Measurements from ENCODE around the gene PID1.

The PID1 gene

DNA sequence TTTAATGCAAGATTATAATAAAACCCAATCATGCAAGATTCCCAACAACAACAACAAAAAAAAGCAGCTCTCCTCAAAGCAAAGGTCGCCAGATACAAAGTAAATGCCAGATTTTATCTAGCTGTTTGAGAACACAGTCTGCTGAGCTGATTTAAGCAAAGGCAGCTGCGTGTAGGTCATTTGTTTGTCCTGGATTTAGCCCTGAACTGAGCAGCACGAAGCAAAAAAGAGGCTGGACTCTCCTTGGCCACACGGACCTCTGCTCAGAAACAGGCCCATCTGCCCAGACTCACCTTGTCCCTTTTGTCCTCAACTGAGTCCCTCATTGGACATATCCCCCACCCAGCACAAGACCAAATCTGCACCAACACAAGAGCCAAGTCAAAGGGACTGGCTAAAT, 91.5 kb downstream of the PID1 start:
- no peak for DNase-seq
- in situ Hi-C loops (cut with HindIII; ENCODE audit: low pct_ligation_motif_present, low pct_unique_long_range_greater_than_20kb, low sequenced_read_pairs) = no loop called here

DNA sequence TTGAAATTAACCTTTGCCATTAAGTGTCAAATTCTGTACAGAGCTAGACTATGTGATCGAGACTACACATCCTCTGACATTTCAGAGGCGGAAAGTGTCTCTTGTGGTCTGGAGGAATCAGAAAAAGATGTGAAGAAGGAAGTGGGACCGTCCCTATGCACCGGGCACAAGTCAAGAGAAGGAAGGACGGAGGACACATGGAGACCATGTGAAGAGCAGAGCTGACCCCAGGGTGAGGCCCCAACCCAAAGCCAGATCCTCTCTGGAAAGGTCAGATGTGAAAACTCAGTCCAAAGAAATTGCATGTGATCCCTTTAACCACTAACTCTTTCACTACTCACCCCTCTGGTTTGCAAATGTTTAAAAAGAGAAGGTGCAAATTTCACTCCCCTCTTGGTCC, 92.4 kb downstream of the PID1 start:
- no peak for DNase-seq
- in situ Hi-C loops (cut with HindIII; ENCODE audit: low pct_ligation_motif_present, low pct_unique_long_range_greater_than_20kb, low sequenced_read_pairs) = no loop called here

DNA sequence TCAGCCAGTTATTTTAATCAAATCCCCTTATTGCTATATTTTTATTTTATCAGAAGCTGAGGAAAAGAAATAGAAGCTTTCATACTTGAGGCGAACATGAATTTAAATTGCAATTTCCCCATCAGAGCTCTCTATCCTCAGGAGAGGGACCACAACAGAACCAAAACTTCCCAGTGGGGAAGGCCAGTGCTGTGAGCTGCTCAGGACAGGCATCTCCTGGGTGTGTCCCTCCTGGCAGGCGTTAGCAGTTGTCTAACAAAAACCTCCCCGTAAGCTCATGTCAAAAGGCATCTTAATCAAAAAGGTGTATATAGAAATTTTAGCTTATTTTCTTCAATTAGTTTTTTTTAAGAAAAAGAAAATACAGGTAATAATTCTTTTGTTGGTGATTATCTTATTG, 93.0 kb downstream of the PID1 start:
- no peak for DNase-seq
- in situ Hi-C loops (cut with HindIII; ENCODE audit: low pct_ligation_motif_present, low pct_unique_long_range_greater_than_20kb, low sequenced_read_pairs) = no loop called here

DNA sequence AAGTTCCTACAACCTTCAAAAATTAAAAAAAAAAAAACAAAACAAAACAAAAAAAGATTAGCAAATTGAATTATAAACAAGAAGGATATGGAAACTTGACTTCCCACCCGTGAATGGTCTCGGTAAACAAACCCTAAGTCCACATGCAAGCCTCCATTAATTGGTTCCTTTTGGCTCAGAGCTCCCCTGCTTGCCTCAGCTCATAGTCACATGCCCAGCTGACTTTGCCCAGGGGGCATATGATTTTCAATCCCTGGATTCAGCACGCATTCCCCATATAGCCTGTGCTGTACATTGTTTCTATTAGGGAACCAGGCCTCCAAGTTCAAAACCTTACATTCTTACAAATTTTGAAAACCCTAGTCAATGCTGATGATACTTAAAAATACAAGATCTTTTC, 95.0 kb downstream of the PID1 start:
- in situ Hi-C loops (cut with HindIII; ENCODE audit: low pct_ligation_motif_present, low pct_unique_long_range_greater_than_20kb, low sequenced_read_pairs) = no loop called here
- DNase-seq = no peak

DNA sequence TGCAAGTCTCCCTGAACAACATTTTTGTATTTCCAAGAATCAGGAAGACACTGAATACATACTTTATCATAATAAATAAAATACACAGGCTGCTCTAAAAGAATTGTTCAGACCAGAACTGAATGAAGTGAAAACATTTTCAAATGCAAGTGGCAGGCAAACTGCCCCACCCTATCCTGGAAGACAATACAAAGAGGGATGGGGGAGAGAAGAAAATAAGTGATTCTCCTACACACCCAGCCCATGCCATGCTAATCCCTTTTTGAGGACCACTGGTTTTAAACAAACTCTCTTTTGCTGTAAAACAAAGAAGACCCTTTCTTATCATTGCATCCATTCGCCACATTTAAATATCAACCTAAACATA, 95.6 kb downstream of the PID1 start:
- no peak for DNase-seq
- in situ Hi-C loops (cut with HindIII; ENCODE audit: low pct_ligation_motif_present, low pct_unique_long_range_greater_than_20kb, low sequenced_read_pairs) = no loop called here

DNA sequence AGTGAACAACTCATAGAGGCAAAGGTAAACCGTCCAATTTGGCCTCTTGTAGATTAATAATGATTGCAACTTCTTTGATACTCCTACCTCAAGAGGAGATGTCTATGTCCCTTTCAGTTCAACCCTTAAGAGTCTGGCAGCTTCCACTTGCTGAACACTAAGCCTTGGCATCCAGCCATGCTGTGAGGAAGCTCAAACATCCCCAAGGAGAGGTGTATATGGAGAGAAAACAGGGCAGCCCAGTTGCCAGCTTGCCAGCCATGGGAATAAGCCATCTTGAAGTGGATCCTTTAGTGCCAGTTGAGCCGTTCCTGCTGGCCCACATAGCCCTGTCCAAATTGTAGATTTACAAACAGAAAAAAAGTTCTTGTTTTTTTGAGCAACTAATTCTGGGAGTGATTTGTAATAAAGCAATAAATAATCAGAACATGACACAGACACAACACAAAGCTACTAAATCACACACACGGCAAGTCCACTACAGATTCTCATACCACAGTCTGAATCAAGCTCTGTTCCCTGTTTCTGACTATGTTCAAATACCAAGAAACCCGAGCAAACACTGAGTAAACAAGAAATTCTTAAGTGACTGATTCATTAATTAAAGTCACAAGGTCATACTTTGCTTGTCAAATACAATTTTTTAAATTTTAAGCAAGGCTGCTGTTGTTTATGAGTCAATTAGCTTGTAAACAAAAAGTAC, 96.1 kb downstream of the PID1 start:
- in situ Hi-C loops (cut with HindIII; ENCODE audit: low pct_ligation_motif_present, low pct_unique_long_range_greater_than_20kb, low sequenced_read_pairs) = no loop called here
- DNase-seq = no peak

DNA sequence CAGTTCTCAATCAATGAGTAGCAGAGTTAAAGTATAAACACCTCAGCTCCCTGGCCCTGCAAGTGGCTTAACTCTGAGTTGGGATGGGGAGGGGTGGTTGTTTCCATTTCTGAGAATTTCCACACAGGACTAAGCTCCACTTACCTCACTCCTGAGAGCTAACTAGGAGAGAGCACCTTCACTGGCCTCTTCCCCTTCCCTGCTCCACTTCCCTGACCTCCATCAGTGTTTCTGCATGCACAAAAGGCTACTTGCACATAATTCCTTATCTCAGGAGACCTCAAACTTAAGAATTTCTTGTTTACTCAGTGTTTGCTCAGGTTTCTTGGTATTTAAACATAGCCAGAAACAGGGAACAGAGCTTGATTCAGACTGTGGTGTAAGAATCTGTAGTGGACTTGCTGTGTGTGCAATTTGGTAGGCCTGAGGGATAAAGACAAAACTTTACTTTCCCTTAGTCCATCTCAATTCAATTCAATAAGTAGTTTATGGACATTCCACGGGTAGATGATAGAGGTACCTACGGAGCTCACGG, 97.2 kb downstream of the PID1 start:
- in situ Hi-C loops (cut with HindIII; ENCODE audit: low pct_ligation_motif_present, low pct_unique_long_range_greater_than_20kb, low sequenced_read_pairs) = no loop called here
- DNase-seq = no peak

DNA sequence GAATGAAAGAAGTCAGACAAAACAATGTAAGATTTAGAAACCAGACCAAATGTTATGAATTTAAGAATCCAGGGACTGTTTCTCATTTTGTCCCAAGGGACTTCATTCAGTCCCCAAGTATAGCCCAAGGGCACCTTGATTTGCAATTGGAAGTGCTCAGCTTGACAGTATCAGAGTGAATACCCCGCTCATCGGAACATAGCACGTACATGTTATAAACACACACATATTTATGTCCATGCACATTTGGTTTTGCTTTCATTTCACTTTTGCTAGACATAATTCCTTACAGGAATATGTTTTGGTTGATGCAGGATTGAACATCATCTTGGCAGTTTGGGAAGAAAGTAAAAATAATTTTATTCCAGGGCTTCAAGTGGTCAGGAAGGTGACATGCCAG, 100.2 kb downstream of the PID1 start:
- DNase-seq = no peak
- in situ Hi-C loops (cut with HindIII; ENCODE audit: low pct_ligation_motif_present, low pct_unique_long_range_greater_than_20kb, low sequenced_read_pairs) = no loop called here

DNA sequence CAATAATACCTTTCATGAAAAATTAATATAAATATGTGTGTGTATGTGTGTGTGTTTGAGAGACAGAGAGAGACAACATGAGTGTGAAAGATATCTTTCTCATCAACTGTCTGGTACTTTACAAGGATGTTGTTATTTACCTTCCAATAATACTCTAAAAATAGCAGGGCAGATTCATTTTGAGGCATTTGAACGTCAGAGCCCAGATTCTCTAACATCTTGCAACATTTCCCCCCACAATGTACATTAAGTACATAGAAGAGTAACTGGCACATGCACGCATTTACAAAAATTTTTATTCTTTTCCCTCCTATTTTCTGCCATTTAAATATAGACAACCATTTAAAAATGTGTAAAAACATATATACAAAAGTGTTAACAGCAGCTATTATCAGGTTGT, 100.9 kb downstream of the PID1 start:
- in situ Hi-C loops (cut with HindIII; ENCODE audit: low pct_ligation_motif_present, low pct_unique_long_range_greater_than_20kb, low sequenced_read_pairs) = no loop called here
- no peak for DNase-seq

DNA sequence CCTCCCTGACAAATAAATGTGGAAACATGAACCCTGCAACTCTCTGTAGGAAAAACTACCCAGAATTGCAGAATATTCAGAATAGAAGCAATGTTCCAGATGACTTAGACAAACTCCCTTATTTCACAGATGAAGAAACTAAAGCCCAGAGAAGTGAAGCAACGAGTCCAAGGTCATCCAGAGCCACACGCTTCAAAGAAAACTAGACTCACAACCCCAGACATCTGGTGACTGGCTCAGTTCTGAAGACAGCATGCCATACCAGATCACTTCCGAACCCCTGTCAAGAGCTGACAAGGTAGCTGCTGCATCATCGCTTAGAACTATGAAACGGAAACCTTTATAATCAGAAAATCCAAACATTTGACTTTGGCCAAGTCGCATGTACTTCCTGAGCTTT, 101.3 kb downstream of the PID1 start:
- in situ Hi-C loops (cut with HindIII; ENCODE audit: low pct_ligation_motif_present, low pct_unique_long_range_greater_than_20kb, low sequenced_read_pairs) = no loop called here
- DNase-seq = no peak

DNA sequence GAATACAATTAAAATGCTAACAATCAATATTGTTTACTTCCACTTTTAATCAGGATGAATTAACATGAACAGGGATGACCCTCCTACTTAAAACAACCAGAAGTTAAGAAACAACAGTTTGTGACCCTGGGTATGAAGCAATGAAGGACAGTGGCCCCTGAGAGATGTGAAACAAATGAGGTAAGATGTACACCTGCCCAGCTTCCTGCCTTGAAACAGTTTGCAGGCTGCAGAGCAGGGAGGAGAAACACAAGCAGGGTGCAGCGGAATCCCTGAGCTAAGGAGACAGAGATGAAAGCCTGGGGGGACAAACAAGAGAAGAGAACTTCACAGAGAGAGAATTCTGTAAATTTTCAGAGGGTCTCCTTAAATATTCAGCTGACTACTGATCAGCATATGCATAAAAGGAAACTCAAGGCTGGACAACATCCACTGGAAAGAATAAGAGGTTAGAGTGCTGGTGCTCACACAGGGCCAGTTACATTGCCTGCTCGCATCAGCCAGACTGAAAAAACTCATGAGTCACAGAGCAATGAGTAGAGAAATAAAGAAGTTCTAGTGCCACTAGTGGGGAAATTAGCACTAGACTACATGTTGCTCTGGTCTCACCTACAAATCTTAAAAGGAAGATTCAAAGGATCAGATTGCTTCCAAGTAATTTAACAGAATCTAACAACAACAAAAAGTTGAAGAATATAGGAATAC, 106.4 kb downstream of the PID1 start:
- DNase-seq = no peak
- in situ Hi-C loops (cut with HindIII; ENCODE audit: low pct_ligation_motif_present, low pct_unique_long_range_greater_than_20kb, low sequenced_read_pairs) = no loop called here

DNA sequence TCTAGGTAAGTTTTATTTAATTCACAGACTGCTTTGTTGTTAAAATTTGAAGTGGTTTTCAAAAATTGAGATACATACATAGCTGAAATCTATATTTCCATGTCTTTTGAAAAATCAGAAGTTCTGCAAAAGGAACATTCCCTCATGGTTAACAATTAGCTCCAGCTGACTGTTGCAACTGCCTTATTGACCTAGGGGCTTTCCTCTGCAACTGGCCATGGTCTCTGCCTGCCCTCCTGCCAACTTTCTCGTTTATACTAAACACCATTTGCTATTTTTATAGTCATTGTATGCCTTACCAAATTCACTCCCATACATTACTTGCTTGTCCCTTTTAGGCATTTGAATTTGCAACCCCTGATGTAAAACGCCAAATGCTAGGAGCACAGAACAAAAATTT, 107.2 kb downstream of the PID1 start:
- no peak for DNase-seq
- in situ Hi-C loops (cut with HindIII; ENCODE audit: low pct_ligation_motif_present, low pct_unique_long_range_greater_than_20kb, low sequenced_read_pairs) = no loop called here

DNA sequence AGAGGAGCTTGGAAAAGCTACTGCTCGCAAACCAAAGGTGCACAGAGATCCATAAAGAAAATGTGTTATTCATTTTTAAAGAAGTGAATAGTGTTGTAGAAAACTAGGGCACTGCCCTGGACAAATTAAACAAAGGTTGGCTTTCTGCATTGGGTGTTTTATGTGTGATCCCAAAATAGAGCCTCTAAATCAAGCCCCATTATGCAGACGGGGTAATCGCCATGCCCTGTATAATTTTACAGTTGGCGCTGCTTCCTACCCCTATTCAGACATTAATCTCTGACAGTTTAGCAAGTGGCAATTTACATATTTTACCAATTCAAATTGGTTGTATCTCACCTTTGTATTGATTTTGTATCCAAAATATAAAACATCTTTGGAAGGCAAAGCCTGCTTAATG, 109.1 kb downstream of the PID1 start:
- no peak for DNase-seq
- in situ Hi-C loops (cut with HindIII; ENCODE audit: low pct_ligation_motif_present, low pct_unique_long_range_greater_than_20kb, low sequenced_read_pairs) = no loop called here

DNA sequence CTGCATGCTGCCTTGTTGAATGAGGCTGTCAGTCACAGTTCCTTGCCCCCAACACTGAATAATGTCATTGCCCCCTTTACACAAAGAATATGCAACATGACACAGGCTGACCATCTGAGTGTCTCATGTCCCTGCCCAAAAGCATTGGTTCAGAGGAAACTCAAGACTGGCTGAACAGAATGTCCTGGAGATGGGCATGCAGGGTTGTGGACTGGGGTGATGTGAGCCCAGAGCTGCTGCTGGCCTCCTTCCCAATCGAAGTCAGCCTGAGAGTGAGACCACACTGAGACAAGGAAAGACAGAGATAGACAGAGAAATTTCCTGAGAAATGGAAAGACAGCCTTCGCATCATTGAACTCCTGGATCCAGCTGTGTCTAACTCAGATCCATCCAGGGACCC, 110.1 kb downstream of the PID1 start:
- in situ Hi-C loops (cut with HindIII; ENCODE audit: low pct_ligation_motif_present, low pct_unique_long_range_greater_than_20kb, low sequenced_read_pairs) = no loop called here

DNA sequence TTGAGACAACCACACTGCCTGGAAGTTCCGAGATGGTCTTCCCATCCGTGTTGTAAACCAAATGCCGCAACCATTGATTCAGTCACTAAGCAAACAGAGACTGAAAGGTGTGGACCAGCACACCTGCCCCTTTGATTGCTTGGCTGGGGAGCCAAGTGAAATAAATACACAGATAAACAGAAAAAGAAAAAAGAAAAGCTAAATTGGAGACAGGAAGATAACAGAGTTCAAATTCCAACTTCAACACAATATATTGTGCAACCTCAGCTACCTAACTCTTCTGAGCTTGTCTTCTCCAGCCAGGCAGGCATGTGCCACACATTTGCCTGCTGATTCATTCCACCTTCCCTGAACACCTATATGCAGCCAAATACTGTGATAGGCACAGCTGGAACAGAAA, 110.9 kb downstream of the PID1 start:
- in situ Hi-C loops (cut with HindIII; ENCODE audit: low pct_ligation_motif_present, low pct_unique_long_range_greater_than_20kb, low sequenced_read_pairs) = no loop called here

More for the DNA sequence above, 110.1 kb downstream of the PID1 start:
- no peak for DNase-seq

DNA sequence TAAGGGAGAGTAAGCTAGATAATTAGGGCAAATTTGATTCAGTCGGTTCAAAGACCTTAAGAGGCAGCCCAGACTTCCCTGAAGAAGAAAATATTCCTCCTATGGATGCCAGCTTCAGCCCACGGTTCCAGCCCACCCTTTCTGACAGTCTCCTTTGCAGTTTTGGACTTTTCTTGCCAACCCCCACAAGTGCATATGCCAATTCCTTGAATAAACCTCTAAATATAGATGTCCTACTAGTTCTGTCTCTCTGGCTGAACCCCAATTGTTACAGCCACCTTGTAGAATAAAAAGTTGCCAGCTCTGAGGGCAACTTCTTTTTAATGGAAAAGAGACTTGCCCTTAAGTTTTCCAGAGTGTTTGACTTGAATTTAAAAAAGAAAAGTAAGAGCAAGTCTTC, 111.7 kb downstream of the PID1 start:
- in situ Hi-C loops (cut with HindIII; ENCODE audit: low pct_ligation_motif_present, low pct_unique_long_range_greater_than_20kb, low sequenced_read_pairs) = no loop called here
- no peak for DNase-seq

More for the DNA sequence above, 110.9 kb downstream of the PID1 start:
- no peak for DNase-seq

DNA sequence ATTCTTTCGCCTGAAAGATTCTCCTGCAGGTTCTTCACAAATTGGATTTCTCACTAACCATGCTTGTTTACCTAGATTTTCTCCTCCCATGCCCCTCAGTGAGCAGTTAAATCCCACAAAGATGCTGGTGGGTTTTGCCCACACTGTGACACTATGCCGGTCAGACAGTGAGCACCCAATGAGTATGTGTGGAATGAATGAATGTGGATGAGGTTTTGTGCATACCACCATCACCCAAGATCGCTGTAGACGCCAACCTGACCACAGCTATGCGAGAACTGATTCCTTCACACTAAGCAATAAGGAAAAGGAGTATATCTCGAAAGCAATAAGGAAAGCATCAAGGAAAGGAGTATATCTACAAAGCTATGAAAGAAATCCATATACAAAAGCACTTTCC, 116.7 kb downstream of the PID1 start:
- in situ Hi-C loops (cut with HindIII; ENCODE audit: low pct_ligation_motif_present, low pct_unique_long_range_greater_than_20kb, low sequenced_read_pairs) = no loop called here
- DNase-seq = no peak

DNA sequence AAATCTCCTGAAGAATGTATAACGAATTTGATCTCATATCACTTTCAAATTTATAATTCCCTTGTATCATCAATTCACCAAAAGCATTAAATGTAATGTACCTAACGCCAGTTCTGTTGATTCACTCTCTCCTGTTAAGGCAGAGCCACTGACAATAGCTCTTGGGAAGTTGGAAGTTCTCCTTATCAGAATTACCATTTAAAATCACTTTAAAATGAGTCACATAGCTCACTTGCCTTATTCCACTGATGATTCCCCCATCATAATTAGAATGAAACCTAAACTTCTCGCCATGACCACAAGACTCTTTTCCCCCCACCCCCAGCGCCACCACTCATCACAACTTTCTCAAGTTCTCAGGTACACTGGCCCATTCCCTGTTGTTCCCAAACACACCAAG, 117.1 kb downstream of the PID1 start:
- in situ Hi-C loops (cut with HindIII; ENCODE audit: low pct_ligation_motif_present, low pct_unique_long_range_greater_than_20kb, low sequenced_read_pairs) = no loop called here
- no peak for DNase-seq

DNA sequence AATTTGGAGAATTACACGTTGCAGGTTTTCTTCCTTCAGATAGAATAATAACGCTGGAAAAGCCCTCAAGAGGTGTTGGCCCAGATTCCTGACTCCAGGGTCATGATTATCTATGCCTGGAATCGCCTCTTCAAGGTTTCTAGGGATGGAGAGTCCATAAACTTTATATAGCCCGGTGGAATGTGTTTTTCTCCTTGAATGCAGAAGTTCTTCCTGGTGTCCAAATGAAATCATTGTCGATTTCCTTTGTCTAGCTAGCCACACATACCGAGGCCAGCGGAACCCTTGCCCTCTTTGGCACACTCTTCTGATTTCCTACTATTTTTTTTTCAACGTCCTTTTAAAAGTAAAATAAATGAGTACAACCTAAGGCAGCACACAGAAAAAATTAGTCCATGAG, 117.8 kb downstream of the PID1 start:
- in situ Hi-C loops (cut with HindIII; ENCODE audit: low pct_ligation_motif_present, low pct_unique_long_range_greater_than_20kb, low sequenced_read_pairs) = no loop called here
- DNase-seq = no peak

DNA sequence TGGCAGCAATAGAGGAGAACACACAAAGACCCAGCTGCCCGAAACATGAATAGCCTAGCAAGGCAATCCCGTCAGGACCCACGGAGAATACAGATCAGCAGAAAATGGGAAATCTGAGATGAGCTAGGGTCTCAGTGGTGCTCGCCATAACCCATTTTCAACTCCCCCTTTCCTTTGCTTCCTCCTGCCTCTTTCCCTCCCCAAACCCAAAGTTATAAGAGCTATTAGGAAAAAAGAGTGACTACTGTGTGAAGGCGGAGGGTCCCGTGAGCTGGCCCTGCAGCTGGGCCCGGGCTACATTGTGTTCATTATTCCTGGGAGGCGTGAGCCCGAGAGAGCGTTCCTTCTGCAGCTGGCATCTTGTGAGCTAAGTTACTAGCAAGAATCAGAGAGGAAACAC, 118.4 kb downstream of the PID1 start:
- DNase-seq = no peak
- in situ Hi-C loops (cut with HindIII; ENCODE audit: low pct_ligation_motif_present, low pct_unique_long_range_greater_than_20kb, low sequenced_read_pairs) = no loop called here

Measured in ACHN (cell line).